Glutamatergic neuron (in vitro differentiated cells): ENCODE data around the gene MAST4. TPM values are rescaled to one million over a fixed set of nuclear protein-coding genes. Genes with fewer than 3 reads are reported as not detected.

Experiments
- DNase-seq: peaks from one replicate; pipeline ENCODE4 v3.0.0; 2022
- H3K27ac Mint-ChIP-seq: one replicate; pipeline ENCODE4 v1.8.0; 2020; ENCODE audit warnings: mild to moderate bottlenecking, mixed read lengths, inconsistent platforms; ENCODE audit not compliant: unreplicated experiment
- H3K27me3 Mint-ChIP-seq: one replicate; pipeline ENCODE4 v1.8.0; 2020; ENCODE audit warnings: mild to moderate bottlenecking, moderate library complexity, mixed read lengths, inconsistent platforms; ENCODE audit not compliant: unreplicated experiment
- H3K36me3 Mint-ChIP-seq: one replicate; pipeline ENCODE4 v1.8.0; 2020; ENCODE audit warnings: mild to moderate bottlenecking, mixed read lengths, inconsistent platforms; ENCODE audit not compliant: unreplicated experiment
- H3K4me1 Mint-ChIP-seq: one replicate; pipeline ENCODE4 v1.8.0; 2020; ENCODE audit warnings: mild to moderate bottlenecking, low read depth, mixed read lengths, inconsistent platforms; ENCODE audit not compliant: unreplicated experiment
- H3K4me3 Mint-ChIP-seq: one replicate; pipeline ENCODE4 v1.8.0; 2020; ENCODE audit warnings: mild to moderate bottlenecking, mixed read lengths, inconsistent platforms; ENCODE audit not compliant: unreplicated experiment
- H3K9me3 Mint-ChIP-seq: one replicate; pipeline ENCODE4 v1.8.0; 2020; ENCODE audit warnings: mild to moderate bottlenecking, moderate library complexity, mixed read lengths, inconsistent platforms; ENCODE audit not compliant: unreplicated experiment
- total RNA-seq: library from RNA; stranded (reverse); fragmentation: NEBNext Ultra II Directional; extraction: Animal tissue kit (Norgen Biotek cat#: 25700); gene quantifications from one replicate; pipeline ENCODE4 v1.2.1, GENCODE V29; 2021; ENCODE audit not compliant: unreplicated experiment
- TF ChIP-seq, protein P1 (sequence below): fragments of 200-600 bp; sonication (generic); IDR thresholded peaks from one replicate; pipeline ENCODE4 v1.5.0; 2021; ENCODE audit not compliant: partially characterized antibody, unreplicated experiment

MAST4 gene
- total RNA-seq, 1 donor from 2014 or later: 11.5 TPM

DNA sequence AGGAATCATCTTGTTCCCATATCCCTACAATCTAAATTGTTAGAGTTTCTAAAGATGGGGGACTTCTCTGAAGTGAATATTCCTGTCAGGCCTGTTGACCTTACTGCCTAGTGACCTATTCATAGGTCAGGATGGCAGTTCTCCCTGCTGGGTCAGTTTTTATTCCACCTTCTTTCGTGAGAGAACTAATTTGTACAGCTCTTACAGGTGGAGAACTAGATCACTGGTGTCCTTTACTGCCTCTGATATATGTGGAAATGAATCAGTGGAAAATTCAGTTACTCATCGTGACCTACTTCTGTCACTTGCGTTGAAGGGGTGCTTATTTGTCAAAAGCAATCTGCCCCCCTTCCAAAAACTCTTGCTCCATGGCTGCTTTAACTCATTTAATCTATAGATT lies 435.5 kb downstream of the MAST4 start:
- peaks cover 2% of the 10 kb centered on the region for H3K4me1 Mint-ChIP-seq
- H3K36me3 Mint-ChIP-seq: no peaks in the 10 kb centered on the region
- H3K27ac Mint-ChIP-seq: no peak overlapping the region

DNA sequence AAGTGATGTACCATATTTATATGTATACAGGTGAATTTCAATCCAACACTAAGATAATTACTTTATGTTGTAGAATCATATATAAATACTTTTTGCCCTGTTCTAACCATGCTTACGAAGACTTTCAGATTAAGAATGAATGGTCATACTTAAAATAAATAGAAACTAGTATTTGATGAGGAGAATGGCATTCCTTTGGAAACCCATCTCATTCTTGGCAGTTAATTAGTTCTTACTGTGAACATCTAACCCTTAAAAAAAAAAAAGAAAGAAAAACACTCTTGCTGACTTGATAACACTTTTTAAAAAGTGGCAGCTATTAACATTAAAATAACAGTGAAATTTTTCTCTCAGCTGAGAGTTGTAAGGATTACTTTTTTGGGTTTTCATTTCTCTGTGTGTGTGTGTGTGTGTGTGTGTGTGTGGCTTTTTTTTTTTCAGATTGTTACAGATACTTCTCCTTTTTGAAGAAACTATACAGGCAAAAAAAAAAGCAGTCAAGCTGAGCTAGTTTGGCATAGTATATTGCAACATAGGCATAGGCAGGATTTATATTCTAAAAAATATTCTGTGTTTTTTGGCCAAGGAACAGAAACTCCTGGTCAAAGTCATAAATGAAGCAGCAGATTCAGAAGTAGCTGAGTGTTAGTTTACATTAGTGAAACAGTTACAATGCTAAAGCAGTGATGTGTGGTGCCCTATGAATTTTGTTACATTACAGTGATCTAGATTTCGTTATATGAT lies 436.9 kb downstream of the MAST4 start:
- no peak overlapping the region for H3K4me3 Mint-ChIP-seq
- TF ChIP-seq, protein P1, sequence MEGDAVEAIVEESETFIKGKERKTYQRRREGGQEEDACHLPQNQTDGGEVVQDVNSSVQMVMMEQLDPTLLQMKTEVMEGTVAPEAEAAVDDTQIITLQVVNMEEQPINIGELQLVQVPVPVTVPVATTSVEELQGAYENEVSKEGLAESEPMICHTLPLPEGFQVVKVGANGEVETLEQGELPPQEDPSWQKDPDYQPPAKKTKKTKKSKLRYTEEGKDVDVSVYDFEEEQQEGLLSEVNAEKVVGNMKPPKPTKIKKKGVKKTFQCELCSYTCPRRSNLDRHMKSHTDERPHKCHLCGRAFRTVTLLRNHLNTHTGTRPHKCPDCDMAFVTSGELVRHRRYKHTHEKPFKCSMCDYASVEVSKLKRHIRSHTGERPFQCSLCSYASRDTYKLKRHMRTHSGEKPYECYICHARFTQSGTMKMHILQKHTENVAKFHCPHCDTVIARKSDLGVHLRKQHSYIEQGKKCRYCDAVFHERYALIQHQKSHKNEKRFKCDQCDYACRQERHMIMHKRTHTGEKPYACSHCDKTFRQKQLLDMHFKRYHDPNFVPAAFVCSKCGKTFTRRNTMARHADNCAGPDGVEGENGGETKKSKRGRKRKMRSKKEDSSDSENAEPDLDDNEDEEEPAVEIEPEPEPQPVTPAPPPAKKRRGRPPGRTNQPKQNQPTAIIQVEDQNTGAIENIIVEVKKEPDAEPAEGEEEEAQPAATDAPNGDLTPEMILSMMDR: no peak
- H3K27me3 Mint-ChIP-seq: peaks cover 1% of the 10 kb centered on the region
- H3K9me3 Mint-ChIP-seq: no peaks in the 10 kb centered on the region
- H3K4me1 Mint-ChIP-seq: peaks cover 2% of the 10 kb centered on the region
- no peak for DNase-seq
- no peaks in the 10 kb centered on the region for H3K36me3 Mint-ChIP-seq
- H3K27ac Mint-ChIP-seq: no peak overlapping the region

More for the DNA sequence above, 435.5 kb downstream of the MAST4 start:
- TF ChIP-seq, protein P1: no peak
- Mint-ChIP-seq H3K27me3 (peaks cover 1% of the 10 kb centered on the region), H3K9me3 (no peaks in the 10 kb centered on the region), H3K4me3 (no peak overlapping the region)
- DNase-seq: no peak

DNA sequence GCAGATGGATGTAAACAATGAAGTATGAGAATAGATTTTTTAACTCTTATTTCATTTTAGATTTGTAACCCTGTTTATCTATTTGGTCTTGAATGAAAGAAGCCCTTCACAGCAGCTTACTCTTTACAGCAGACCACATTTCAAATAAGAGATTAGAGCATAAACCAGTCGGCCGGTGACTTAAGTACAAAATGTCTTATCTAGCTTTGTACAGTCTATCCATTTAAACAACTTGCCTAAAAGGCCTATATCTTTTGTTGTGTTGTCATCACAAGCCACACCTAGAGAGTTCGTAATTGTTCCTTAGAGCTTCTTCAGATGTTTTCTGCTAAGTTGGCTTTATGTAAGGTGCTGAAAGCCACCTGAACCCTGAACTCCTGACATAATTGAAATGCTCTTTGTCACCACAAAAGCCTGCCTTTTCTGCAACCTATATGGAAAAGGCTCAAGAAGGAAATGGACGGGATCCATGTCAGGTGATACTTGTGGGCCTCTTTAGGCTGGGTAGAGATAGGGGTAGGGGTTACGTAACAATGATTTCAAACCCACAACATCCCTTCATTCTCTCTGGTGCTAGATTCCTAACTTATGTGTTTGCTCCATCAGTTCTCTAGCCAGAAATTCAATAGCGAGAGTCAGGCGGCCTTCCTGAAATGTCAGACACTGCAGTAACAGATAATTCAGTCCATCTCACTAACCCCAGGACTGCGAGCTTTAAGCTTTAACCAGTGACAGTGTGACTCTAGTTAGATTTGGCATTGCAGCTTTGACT lies 437.9 kb downstream of the MAST4 start:
- H3K9me3 Mint-ChIP-seq: no peaks in the 10 kb centered on the region
- peaks cover 1% of the 10 kb centered on the region for H3K27me3 Mint-ChIP-seq
- no peak overlapping the region for H3K4me3 Mint-ChIP-seq
- H3K36me3 Mint-ChIP-seq: no peaks in the 10 kb centered on the region
- TF ChIP-seq, protein P1: no peak
- peaks cover 2% of the 10 kb centered on the region for H3K4me1 Mint-ChIP-seq
- no peak for DNase-seq
- H3K27ac Mint-ChIP-seq: no peak overlapping the region

DNA sequence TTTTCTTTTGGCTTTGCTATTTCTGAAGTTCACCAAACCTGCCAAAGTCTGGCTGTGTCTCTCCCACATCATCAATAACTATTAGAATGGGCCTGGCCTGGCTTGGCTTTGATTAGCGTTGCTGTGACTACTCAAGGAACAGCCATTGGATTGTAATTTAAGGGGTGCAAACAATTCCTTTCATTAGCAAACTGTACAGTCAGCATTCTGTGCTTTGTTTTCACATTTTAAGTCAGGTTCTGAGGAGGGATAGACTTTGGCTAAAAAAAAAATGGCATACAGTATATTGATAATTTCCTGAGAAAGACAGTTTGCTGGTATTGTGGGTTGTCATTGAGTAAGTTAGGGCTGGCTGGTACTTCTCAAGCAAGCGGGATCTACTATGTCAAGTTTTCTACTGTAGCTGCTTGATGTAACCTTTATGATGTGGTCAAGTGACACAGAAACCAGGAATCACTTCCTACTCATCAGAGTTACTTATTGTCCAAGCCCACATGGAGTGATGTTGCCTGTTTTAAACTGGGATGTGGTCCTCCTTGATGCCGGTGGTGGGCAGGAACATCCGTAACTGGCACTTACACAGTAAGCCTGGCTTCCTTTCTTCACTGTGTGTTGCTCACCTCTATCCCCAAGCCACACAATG lies 439.0 kb downstream of the MAST4 start:
- no peaks in the 10 kb centered on the region for H3K36me3 Mint-ChIP-seq
- H3K4me1 Mint-ChIP-seq: peaks cover 2% of the 10 kb centered on the region
- TF ChIP-seq, protein P1: no peak
- H3K27me3 Mint-ChIP-seq: peaks cover 1% of the 10 kb centered on the region
- DNase-seq: no peak
- no peak overlapping the region for H3K27ac Mint-ChIP-seq
- H3K9me3 Mint-ChIP-seq: no peaks in the 10 kb centered on the region
- H3K4me3 Mint-ChIP-seq: no peak overlapping the region
